ENCODE results near the gene XYLT2.
"Not testable (repeated sequence)": the region's sequence is repeated elsewhere in the genome, so short reads cannot be mapped to it uniquely, and the experiment has no call there.

XYLT2 gene

GRCh38 chr17:50393700-50394099 is 47.8 kb downstream of the XYLT2 start:
- DNase-seq (no peak), ATAC-seq (no peak)

- no peak for ATAC-seq
- DNase-seq, result no peak
Observed at GRCh38 chr17:50394711-50395110, 48.8 kb downstream of the XYLT2 start.

GRCh38 chr17:50396261-50397110 is 50.6 kb downstream of the XYLT2 start:
- ATAC-seq (peak; percentile 57), DNase-seq (peak; percentile 41)

- ATAC-seq (peak; percentile 98), DNase-seq (peak; percentile 96)
Observed at GRCh38 chr17:50397111-50397918, 51.4 kb downstream of the XYLT2 start, which contains the start of gene LRRC59. Gene LRRC59 (minus strand): TSS chr17:50397523. CDS start chr17:50397317, 206 bp downstream.

- ATAC-seq (no peak), DNase-seq (no peak)
Observed at GRCh38 chr17:50397919-50398285, 52.0 kb downstream of the XYLT2 start.

- ATAC-seq, DNase-seq: not testable (repeated sequence)
Observed at GRCh38 chr17:50398672-50399071, 52.7 kb downstream of the XYLT2 start.

- not testable (repeated sequence) for DNase-seq, ATAC-seq
Observed at GRCh38 chr17:50399591-50399990, 53.7 kb downstream of the XYLT2 start.

- not testable (repeated sequence) for DNase-seq, ATAC-seq
Observed at GRCh38 chr17:50405351-50405750, 59.4 kb downstream of the XYLT2 start.

GRCh38 chr17:50406578-50406977 is 60.7 kb downstream of the XYLT2 start:
- ATAC-seq (no peak), DNase-seq (no peak)

- no peak for DNase-seq
- ATAC-seq, result no peak
Observed at GRCh38 chr17:50407921-50408320, 62.0 kb downstream of the XYLT2 start.
